Activated T-cell treated with anti-CD3 and anti-CD28 coated beads, Interleukin-2, amount 50 U/mL, for 24 hours (primary cell): ENCODE results near the gene CSTA.

Experiments used
- DNase-seq: peaks from one replicate; pipeline ENCODE4 v3.0.0-alpha.2; 2020
- H3K27ac Mint-ChIP-seq: 2 replicates; pipeline ENCODE4 v1.8.0; 2020; ENCODE audit warnings: mild to moderate bottlenecking, mixed read lengths
- H3K27me3 Mint-ChIP-seq: 2 replicates; pipeline ENCODE4 v1.8.0; 2020; ENCODE audit warnings: mixed read lengths
- H3K36me3 Mint-ChIP-seq: 2 replicates; pipeline ENCODE4 v1.8.0; 2020; ENCODE audit warnings: low read depth, mixed read lengths
- H3K4me1 Mint-ChIP-seq: 2 replicates; pipeline ENCODE4 v1.8.0; 2020; ENCODE audit warnings: low read depth, mixed read lengths
- H3K4me3 Mint-ChIP-seq: 2 replicates; pipeline ENCODE4 v1.8.0; 2020; ENCODE audit warnings: mild to moderate bottlenecking, moderate library complexity, mixed read lengths
- H3K9me3 Mint-ChIP-seq: 2 replicates; pipeline ENCODE4 v1.8.0; 2020; ENCODE audit warnings: mixed read lengths

The CSTA gene

DNA sequence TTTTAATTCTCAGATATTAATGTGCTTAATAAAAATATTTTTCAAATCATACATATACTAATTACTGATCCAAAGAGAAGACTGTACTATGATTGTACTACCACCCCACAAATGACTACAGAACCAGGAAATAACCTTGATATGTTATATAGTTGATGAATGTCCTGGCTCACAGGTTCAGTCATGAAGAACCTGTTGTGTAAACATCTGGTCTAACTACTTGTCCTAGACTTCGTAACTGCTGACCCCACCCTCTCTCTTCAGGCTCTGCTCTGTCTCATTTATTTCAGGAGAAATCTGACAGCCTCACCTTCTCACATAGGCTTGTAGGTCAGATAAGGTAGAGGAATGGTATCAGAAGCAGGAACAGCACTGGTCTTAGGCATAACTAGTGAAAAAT lies 14.7 kb upstream of the CSTA start:
- Mint-ChIP-seq H3K4me3 (no peak overlapping the region), H3K4me1 (peaks cover 7% of the 10 kb centered on the region), H3K27ac (no peak overlapping the region), H3K9me3 (no peaks in the 10 kb centered on the region), H3K36me3 (no peaks in the 10 kb centered on the region), H3K27me3 (peaks cover 2% of the 10 kb centered on the region)
- DNase-seq: no peak

- no peak for DNase-seq
- Mint-ChIP-seq H3K4me3 (no peak overlapping the region), H3K27me3 (peaks cover 6% of the 10 kb centered on the region), H3K36me3 (no peaks in the 10 kb centered on the region), H3K9me3 (no peaks in the 10 kb centered on the region), H3K4me1 (peaks cover 7% of the 10 kb centered on the region), H3K27ac (no peak overlapping the region)
These were observed 12.2 kb upstream of the CSTA start for GRCh38 chr3:122312826-122313225.

DNA sequence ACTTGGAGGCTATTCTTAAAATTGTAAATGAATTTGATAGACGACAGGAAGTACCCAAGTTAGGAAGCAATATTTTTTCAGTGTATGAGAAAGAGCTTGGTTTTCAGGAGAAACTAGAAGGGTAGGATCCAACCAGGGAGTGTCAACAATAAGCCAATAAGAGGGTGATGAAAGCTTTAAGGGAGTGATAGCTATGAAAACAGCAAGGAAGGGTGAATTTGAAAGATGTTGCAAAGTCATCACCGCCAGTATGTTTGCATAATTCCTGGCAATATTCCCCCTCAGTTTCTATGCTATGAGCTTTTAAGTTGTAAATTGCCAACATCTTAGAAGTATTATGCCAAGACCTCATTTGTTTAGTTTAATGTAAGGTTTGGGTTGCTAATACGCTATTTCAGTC lies 11.8 kb upstream of the CSTA start:
- no peaks in the 10 kb centered on the region for H3K36me3 Mint-ChIP-seq
- no peaks in the 10 kb centered on the region for H3K9me3 Mint-ChIP-seq
- no peak overlapping the region for H3K4me3 Mint-ChIP-seq
- no peak for DNase-seq
- H3K4me1 Mint-ChIP-seq: peaks cover 7% of the 10 kb centered on the region
- H3K27ac Mint-ChIP-seq: no peak overlapping the region
- peaks cover 6% of the 10 kb centered on the region for H3K27me3 Mint-ChIP-seq

DNA sequence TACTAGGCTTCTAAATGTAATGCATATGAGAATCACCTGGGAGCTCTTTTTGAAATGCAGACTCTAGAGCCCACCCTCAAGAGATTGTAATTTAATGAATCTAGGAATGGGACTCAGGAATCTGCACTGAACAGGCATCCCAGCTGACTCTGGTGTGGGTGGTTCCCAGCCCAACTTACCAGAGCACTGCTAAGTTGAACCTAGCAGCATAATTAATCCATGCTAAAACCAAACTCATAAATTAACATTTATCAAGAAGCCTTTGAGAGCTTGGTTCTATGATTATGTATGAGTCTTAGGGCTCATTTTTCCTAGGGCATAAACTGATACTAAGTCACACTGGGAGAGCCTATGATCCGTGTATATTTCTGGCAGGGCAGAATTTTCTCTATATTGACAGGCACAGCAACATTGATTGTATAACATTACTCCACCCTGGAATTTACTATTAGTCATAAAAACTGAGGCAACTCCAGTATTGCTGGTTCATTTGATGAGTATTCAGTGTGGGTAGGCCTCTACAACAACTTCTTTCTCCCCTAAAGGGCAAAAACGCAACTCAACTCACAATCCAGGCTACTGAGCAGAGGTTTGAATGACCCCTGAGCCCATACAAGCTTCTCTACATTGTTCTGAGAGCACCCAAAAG lies 10.7 kb upstream of the CSTA start:
- DNase-seq: no peak
- H3K27ac Mint-ChIP-seq: no peak overlapping the region
- H3K4me3 Mint-ChIP-seq: no peak overlapping the region
- H3K36me3 Mint-ChIP-seq: no peaks in the 10 kb centered on the region
- H3K27me3 Mint-ChIP-seq: peaks cover 6% of the 10 kb centered on the region
- H3K4me1 Mint-ChIP-seq: peaks cover 7% of the 10 kb centered on the region
- peaks cover 2% of the 10 kb centered on the region for H3K9me3 Mint-ChIP-seq

- Mint-ChIP-seq H3K27me3 (peaks cover 6% of the 10 kb centered on the region), H3K36me3 (no peaks in the 10 kb centered on the region), H3K9me3 (peaks cover 5% of the 10 kb centered on the region), H3K4me3 (no peak overlapping the region), H3K4me1 (peaks cover 7% of the 10 kb centered on the region), H3K27ac (no peak overlapping the region)
- DNase-seq: no peak
These were observed 9.4 kb upstream of the CSTA start for GRCh38 chr3:122315619-122316018.

DNA sequence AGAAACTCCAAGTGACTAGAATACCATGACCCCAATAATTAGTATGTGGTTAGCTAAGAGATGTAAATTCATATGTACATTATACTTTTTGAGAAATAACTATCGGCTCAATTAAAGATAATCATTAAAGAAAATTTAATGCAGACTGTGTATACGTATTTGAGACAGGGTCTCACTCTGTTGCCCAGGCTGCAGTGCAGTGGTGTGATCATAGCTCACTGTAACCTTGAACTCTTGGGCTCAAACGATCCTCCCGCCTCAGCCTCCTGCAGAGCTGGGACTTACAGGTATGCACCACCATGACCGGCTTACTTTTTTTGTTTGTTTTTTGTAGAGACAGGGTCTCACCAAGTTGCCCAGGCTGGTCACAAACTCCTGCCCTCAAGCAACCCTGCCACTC lies 8.7 kb upstream of the CSTA start:
- DNase-seq: no peak
- Mint-ChIP-seq H3K4me3 (no peak overlapping the region), H3K36me3 (no peaks in the 10 kb centered on the region), H3K9me3 (peaks cover 5% of the 10 kb centered on the region), H3K27ac (no peak overlapping the region), H3K27me3 (peaks cover 6% of the 10 kb centered on the region), H3K4me1 (peaks cover 8% of the 10 kb centered on the region)

DNA sequence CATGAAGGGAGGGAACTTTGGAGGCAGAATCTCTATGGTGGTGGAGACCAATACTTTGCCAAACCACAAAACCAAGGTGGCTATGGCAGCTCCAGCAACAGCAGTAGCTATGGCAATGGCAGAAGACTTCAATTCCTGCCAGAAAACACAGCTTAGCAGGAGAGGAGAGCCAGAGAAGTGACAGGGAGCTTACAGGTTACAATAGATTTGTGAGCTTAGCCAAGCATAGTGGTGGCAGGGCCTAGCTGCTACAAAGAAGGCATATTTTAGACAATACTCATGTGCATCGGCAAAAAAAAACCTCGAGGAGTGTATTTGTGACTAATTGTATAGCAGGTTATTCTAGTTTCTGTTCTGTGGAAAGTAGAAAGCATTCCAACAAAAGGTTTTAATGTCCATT lies 6.4 kb upstream of the CSTA start:
- Mint-ChIP-seq H3K36me3 (no peaks in the 10 kb centered on the region), H3K27me3 (peaks cover 6% of the 10 kb centered on the region), H3K9me3 (peaks cover 5% of the 10 kb centered on the region), H3K4me1 (peaks cover 17% of the 10 kb centered on the region), H3K27ac (no peak overlapping the region), H3K4me3 (no peak overlapping the region)
- DNase-seq: no peak

DNA sequence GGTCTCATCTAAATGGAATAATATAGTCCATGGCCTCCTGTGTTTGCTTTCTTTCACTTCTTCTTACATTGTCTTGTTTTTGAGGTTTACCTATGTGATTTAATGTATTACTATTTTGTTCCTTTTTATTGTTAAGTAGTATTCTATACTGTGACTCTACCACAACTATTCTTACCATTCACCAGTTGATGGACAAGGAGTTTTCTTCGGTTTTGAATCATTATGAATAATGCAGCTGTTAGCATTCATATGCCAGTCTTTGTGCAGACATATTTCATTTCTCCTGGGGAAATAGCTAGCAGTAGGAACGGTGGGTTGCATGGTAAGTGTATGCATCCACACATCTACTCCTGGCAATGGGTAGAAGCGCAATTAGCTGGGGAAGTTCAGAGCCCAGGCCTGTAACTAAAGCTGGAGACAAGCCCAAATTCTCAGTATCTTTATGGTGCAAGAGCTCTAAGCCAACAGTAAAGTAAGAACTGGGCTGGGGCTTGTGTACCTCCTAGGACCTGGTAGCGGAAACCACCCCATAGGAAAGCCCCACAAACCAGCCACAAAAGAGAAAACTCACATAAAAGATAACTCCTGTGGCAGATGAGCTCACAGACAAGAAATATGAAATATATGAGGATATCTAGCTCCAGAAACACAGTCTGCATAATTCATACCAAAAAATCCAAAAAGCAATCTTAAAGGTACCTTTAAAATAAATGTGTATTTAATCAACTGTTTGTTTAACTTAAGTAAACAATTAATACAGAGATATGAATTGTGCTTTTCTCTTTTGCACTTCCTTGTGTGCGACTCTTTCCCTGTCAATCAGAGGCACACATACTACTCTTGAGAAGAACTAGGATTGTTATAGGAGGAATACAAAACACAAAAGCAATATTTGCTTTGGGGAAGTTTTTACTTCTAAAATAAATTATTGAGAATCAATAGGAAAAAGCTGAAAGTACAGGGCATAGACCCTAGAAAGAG lies 2.7 kb upstream of the CSTA start:
- Mint-ChIP-seq H3K4me3 (no peak overlapping the region), H3K4me1 (peaks cover 17% of the 10 kb centered on the region), H3K36me3 (no peaks in the 10 kb centered on the region), H3K9me3 (peaks cover 5% of the 10 kb centered on the region), H3K27me3 (no peaks in the 10 kb centered on the region), H3K27ac (no peak overlapping the region)
- DNase-seq: no peak

- Mint-ChIP-seq H3K4me1 (peaks cover 17% of the 10 kb centered on the region), H3K27ac (no peak overlapping the region), H3K4me3 (no peak overlapping the region), H3K36me3 (no peaks in the 10 kb centered on the region), H3K27me3 (no peaks in the 10 kb centered on the region), H3K9me3 (no peaks in the 10 kb centered on the region)
- DNase-seq: no peak
These were observed 721 bp downstream of the CSTA start for GRCh38 chr3:122325769-122326168.

- no peaks in the 10 kb centered on the region for H3K36me3 Mint-ChIP-seq
- DNase-seq: no peak
- no peak overlapping the region for H3K4me3 Mint-ChIP-seq
- no peaks in the 10 kb centered on the region for H3K4me1 Mint-ChIP-seq
- no peaks in the 10 kb centered on the region for H3K9me3 Mint-ChIP-seq
- H3K27ac Mint-ChIP-seq: no peak overlapping the region
- no peaks in the 10 kb centered on the region for H3K27me3 Mint-ChIP-seq
These were observed 6.8 kb downstream of the CSTA start for GRCh38 chr3:122331886-122332285.

DNA sequence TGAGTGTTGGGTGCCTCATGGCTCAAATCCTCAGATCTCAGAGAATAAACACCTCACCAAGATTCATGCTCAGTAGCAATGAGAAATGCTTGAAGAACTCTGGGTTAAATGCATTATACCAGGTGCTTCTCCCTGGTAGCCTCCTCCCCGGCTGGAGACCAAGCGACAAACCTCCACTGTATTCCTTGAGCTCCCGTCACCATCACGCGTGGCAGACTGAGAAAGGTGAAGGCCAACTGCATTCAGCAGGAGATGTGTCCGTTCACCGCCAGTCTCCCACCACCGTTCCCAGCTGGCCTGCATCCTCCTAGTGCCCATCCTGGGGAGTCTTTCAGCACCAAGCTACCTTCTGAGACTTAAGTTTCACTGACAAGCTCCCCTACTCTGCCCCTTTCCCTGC lies 7.5 kb downstream of the CSTA start:
- no peaks in the 10 kb centered on the region for H3K9me3 Mint-ChIP-seq
- H3K27ac Mint-ChIP-seq: no peak overlapping the region
- H3K4me1 Mint-ChIP-seq: no peaks in the 10 kb centered on the region
- H3K27me3 Mint-ChIP-seq: no peaks in the 10 kb centered on the region
- no peak overlapping the region for H3K4me3 Mint-ChIP-seq
- no peaks in the 10 kb centered on the region for H3K36me3 Mint-ChIP-seq
- no peak for DNase-seq

DNA sequence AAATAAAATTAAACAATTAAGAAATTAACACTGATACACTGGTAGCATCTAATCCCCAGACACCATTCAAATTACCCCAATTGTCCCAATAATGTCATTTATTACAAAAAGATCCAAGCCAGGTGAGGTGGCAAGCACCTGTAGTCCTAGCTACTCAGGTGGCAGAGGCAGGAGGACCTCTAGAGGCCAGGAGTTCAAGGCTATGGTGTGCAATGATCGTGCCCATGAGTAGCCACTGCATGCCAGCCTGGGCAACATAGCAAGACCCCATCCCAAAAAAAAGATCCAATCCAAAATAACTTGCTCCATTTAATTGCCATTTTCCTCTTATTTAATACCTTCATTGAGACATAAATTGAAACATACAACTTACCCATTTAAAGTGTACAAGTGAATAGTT lies 17.8 kb downstream of the CSTA start:
- no peak for DNase-seq
- Mint-ChIP-seq H3K27me3 (no peaks in the 10 kb centered on the region), H3K4me3 (no peak overlapping the region), H3K36me3 (no peaks in the 10 kb centered on the region), H3K27ac (no peak overlapping the region), H3K4me1 (no peaks in the 10 kb centered on the region), H3K9me3 (no peaks in the 10 kb centered on the region)

- no peaks in the 10 kb centered on the region for H3K36me3 Mint-ChIP-seq
- no peak overlapping the region for H3K4me3 Mint-ChIP-seq
- no peaks in the 10 kb centered on the region for H3K9me3 Mint-ChIP-seq
- peaks cover 3% of the 10 kb centered on the region for H3K27me3 Mint-ChIP-seq
- no peak overlapping the region for H3K27ac Mint-ChIP-seq
- no peaks in the 10 kb centered on the region for H3K4me1 Mint-ChIP-seq
- DNase-seq: no peak
These were observed 18.6 kb downstream of the CSTA start for GRCh38 chr3:122343654-122344053.

DNA sequence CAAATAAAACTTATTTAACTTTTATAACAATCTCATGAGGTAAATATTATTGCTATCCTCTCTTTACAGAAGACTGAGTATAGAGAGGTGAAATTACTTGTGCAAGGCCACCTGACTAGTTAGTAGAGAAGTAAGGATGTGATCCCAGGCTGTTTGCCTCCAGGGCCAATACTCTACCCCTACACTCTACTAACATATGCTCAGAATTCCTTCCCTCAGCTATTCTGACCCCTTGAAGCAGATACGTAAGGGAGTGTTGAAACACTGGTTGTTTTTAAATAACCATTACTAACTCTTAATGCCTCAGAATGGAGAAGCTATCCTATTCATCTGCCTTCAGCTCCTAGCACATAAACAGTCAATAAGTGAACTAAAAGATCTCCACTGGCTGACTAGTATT lies 24.1 kb downstream of the CSTA start:
- DNase-seq: no peak
- H3K4me1 Mint-ChIP-seq: no peaks in the 10 kb centered on the region
- H3K9me3 Mint-ChIP-seq: no peaks in the 10 kb centered on the region
- H3K36me3 Mint-ChIP-seq: no peaks in the 10 kb centered on the region
- no peak overlapping the region for H3K27ac Mint-ChIP-seq
- no peak overlapping the region for H3K4me3 Mint-ChIP-seq
- H3K27me3 Mint-ChIP-seq: peaks cover 3% of the 10 kb centered on the region

GRCh38 chr3:122350814-122351418 lies 25.9 kb downstream of the CSTA start:
- no peak overlapping the region for H3K4me3 Mint-ChIP-seq
- no peak for DNase-seq
- peaks cover 3% of the 10 kb centered on the region for H3K27me3 Mint-ChIP-seq
- H3K9me3 Mint-ChIP-seq: no peaks in the 10 kb centered on the region
- no peaks in the 10 kb centered on the region for H3K4me1 Mint-ChIP-seq
- H3K36me3 Mint-ChIP-seq: peaks cover 2% of the 10 kb centered on the region
- H3K27ac Mint-ChIP-seq: no peak overlapping the region
